Esophagus (tissue), 2 donors: Measurements from ENCODE around the gene CFAP65. TPM values are rescaled to one million over a fixed set of nuclear protein-coding genes. Genes with fewer than 3 reads are reported as not detected.

Experiments
- H3K27ac ChIP-seq, 2 donors: one replicate each; pipeline ENCODE4 v1.5.1; 2013; ENCODE audit warnings: low read depth in 2 of 2, mild to moderate bottlenecking in 2 of 2, inconsistent platforms in 1 of 2, low read length in 1 of 2, moderate library complexity in 1 of 2
- H3K27me3 ChIP-seq, 2 donors: one replicate each; pipeline ENCODE4 v1.6.1; 2013; ENCODE audit warnings: low read length in 2 of 2, control low read depth in 1 of 2, mild to moderate bottlenecking in 1 of 2; ENCODE audit not compliant: insufficient read depth in 2 of 2, control insufficient read depth in 1 of 2
- H3K36me3 ChIP-seq, 2 donors: one replicate each; pipeline ENCODE4 v1.6.1; 2013; ENCODE audit warnings: low read length in 1 of 2; ENCODE audit not compliant: control insufficient read depth in 2 of 2, insufficient read depth in 2 of 2
- H3K4me1 ChIP-seq, 2 donors: one replicate each; pipeline ENCODE4 v1.6.1; 2013; ENCODE audit warnings: low read length in 1 of 2; ENCODE audit not compliant: control insufficient read depth in 2 of 2, insufficient read depth in 2 of 2
- H3K4me3 ChIP-seq, 2 donors: one replicate each; pipeline ENCODE4 v1.5.1; 2013; ENCODE audit warnings: low read length in 2 of 2, mild to moderate bottlenecking in 2 of 2, low read depth in 1 of 2, moderate library complexity in 1 of 2
- H3K9me3 ChIP-seq, 2 donors: one replicate each; pipeline ENCODE4 v1.6.1; 2013; ENCODE audit warnings: mild to moderate bottlenecking in 2 of 2, low read depth in 1 of 2, low read length in 1 of 2, moderate library complexity in 1 of 2; ENCODE audit not compliant: control insufficient read depth in 2 of 2, insufficient read depth in 1 of 2
- WGBS, 2 donors: extraction: QIAGEN DNeasy Blood & Tissue Kit; methylation state at CpG; one replicate each; pipeline ENCODE4 v1.1.7; 2013; 5-methylcytosine and 5-hydroxymethylcytosine counted together
- polyA plus RNA-seq, 2 donors: library from polyadenylated mRNA; stranded (reverse); fragments of 200-250 nt; gene quantifications; one replicate each; pipeline ENCODE4 v1.2.3, GENCODE V29; 2013
- donor health status: healthy with polysubstance abuse.
- donor health status: Bipolar disorder and iron deficiency.

Gene CFAP65
- polyA plus RNA-seq, 2 donors: 0.01 TPM; not detected in 1

DNA sequence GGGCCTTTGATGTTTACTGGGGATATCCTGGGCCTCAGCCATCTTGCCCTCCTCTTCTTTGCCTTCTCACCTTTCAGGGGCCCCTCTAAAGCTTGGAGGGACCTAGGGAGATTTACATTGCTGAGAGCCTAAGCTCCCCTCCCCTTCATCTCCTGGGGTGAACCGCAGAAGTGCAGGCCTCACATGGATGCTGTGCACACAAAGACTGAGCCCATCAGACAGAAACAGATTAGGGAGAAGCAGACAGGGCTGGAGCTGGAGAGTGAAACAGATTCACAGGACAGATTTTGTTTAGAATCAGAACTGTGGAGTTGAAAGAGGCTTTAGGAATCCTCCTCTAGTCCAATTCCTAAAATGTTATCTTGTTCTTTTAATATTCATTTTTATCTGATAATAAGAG, 85.3 kb downstream of the CFAP65 start:
- 41 to 45% methylated on average over 1 of the region's 1 CpG for whole genome bisulfite sequencing, 2 donors
- Histone ChIP-seq H3K4me1 (peaks cover 6 to 13% of the 10 kb centered on the region in 2 donors), H3K4me3 (no peak overlapping the region), H3K27ac (no peak overlapping the region), H3K9me3 (no peaks in the 10 kb centered on the region), H3K36me3 (no peaks in the 10 kb centered on the region), H3K27me3 (peaks cover 0 to 16% of the 10 kb centered on the region in 2 donors)

DNA sequence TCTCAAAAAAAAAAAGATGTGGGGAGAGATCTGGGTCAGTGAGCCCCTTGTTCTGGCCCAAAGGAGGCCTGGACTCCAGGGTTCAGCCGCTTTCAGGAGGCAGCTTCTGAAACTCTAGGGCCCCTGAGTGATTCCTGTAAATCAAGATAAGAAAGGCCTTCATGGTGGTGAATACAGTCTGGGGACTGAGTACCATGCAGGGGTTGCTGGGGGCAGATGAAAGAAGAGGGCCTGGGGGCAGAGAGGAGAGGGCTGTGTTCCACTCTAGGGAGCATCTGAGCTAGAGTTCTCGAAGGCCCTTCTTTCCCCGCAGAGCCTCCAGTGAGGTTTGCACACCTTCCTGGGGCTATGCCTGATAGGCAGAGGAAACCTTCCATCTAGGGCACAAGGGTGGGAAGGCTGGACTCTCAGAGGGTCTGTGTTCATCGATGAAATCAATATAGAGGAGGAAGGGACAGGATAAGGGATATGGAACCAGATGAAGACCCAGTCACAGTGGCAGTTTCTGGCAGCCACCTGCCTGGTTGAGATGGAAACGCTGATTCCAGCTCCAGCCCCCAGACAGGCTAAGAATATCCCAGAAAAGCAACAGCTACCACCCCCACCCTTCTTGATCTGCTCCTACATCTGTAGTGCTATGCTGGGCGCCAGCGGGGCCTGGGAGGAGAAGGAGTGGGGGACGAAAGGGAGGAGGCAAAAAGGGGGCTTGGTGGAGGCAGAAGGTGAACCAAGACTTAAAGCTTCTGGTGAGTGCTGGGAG, 86.6 kb downstream of the CFAP65 start:
- 83 to 88% methylated on average over 8 of the region's 8 CpGs for WGBS, 2 donors
- Histone ChIP-seq H3K27me3 (peaks cover 0 to 8% of the 10 kb centered on the region in 2 donors), H3K4me3 (no peak overlapping the region), H3K36me3 (no peaks in the 10 kb centered on the region), H3K27ac (no peak overlapping the region), H3K9me3 (no peaks in the 10 kb centered on the region), H3K4me1 (peaks cover 2 to 4% of the 10 kb centered on the region in 2 donors)

DNA sequence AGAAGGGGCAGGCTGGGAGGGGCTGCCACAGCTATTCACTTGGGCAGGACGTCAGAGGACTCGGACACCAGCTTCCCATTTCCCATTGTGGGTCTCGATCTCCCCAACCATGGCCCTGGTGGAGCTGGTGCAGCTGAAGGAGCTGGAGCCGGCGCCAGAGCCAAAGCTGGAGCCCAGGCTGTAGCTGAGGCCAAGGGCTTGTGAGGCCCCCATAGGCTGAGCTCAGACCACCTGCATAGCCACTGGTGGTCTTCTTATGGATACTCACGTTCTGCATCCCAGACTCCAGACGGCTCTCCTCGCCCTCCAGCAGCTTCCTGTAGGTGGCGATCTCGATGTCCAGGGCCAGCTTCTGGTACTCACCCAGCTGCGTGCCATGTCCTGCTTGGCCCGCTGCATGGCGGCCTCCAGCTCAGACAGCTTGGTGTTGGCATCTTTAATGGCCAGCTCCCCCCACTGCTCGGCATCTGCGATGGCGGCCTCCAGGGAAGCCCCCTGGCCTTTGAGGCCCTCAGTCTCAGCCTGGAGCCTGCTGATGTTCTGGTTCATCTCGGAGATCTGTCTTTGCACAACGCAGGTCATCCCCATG, 87.9 kb downstream of the CFAP65 start:
- Histone ChIP-seq H3K4me1 (no peaks in the 10 kb centered on the region), H3K27me3 (peaks cover 0 to 2% of the 10 kb centered on the region in 2 donors), H3K9me3 (no peaks in the 10 kb centered on the region), H3K27ac (no peak overlapping the region), H3K36me3 (no peaks in the 10 kb centered on the region), H3K4me3 (no peak overlapping the region)
- WGBS, 2 donors: 69 to 70% methylated on average over 18 of the region's 18 CpGs

Other genes with a start within 250 kb of the CFAP65 start
- gene PRKAG3, start 209.7 kb downstream of the CFAP65 start, polyA plus RNA-seq: under 1 TPM in 1 of 2 donors, not detected in 1; 0.02 TPM
- gene WNT6, start 181.7 kb downstream of the CFAP65 start, polyA plus RNA-seq: under 1 TPM; 0.31 to 0.76 TPM
- 10 to 100 TPM in 1 of 2 donors, 1 to 10 TPM in 1; 9.6 to 13.7 TPM for gene WNT10A, start 160.7 kb downstream of the CFAP65 start, polyA plus RNA-seq
- gene CDK5R2, start 81.8 kb downstream of the CFAP65 start, polyA plus RNA-seq: not detected
- gene FEV, start 56.3 kb downstream of the CFAP65 start, polyA plus RNA-seq: not detected
- under 1 TPM; 0.47 to 0.49 TPM for gene CRYBA2, start 48.1 kb downstream of the CFAP65 start, polyA plus RNA-seq
- under 1 TPM; 0.06 to 0.31 TPM for gene IHH, start 19.4 kb upstream of the CFAP65 start, polyA plus RNA-seq
- gene NHEJ1, start 119.3 kb upstream of the CFAP65 start, polyA plus RNA-seq: 1 to 10 TPM; 4.4 to 5.9 TPM
- 1 to 10 TPM; 1.2 to 3.4 TPM for gene SLC23A3, start 128.5 kb upstream of the CFAP65 start, polyA plus RNA-seq
- gene CNPPD1, start 135.4 kb upstream of the CFAP65 start, polyA plus RNA-seq: 10 to 100 TPM; 39.5 to 50.6 TPM
- 10 to 100 TPM; 28.4 to 38.6 TPM for gene RETREG2, start 136.8 kb upstream of the CFAP65 start, polyA plus RNA-seq
- gene ZFAND2B, start 165.3 kb upstream of the CFAP65 start, polyA plus RNA-seq: 10 to 100 TPM; 45.2 to 53.6 TPM
- 10 to 100 TPM; 24.5 to 45.2 TPM for gene ABCB6, start 177.4 kb upstream of the CFAP65 start, polyA plus RNA-seq
- gene ATG9A, start 188.1 kb upstream of the CFAP65 start, polyA plus RNA-seq: 10 to 100 TPM; 20.8 to 28.4 TPM
- 10 to 100 TPM; 20.4 to 40.7 TPM for gene ANKZF1, start 188.3 kb upstream of the CFAP65 start, polyA plus RNA-seq
- gene GLB1L, start 203.9 kb upstream of the CFAP65 start, polyA plus RNA-seq: 1 to 10 TPM; 1.6 to 1.9 TPM
- gene STK16, start 204.0 kb upstream of the CFAP65 start, polyA plus RNA-seq: 10 to 100 TPM; 20.4 to 33.3 TPM
- gene TUBA4B, start 211.7 kb upstream of the CFAP65 start, polyA plus RNA-seq: under 1 TPM in 1 of 2 donors, not detected in 1; 0.02 TPM
- 100 to 1,000 TPM in 1 of 2 donors, 10 to 100 TPM in 1; 89.0 to 161 TPM for gene TUBA4A, start 212.4 kb upstream of the CFAP65 start, polyA plus RNA-seq
- 10 to 100 TPM; 42.4 to 47.8 TPM for gene DNAJB2, start 237.8 kb upstream of the CFAP65 start, polyA plus RNA-seq